Gastroesophageal sphincter (tissue), 3 donors: ENCODE results near the gene SSC5D.

Source experiments
- POLR2A ChIP-seq, 2 donors: fragments of 450-650 bp; IDR thresholded peaks; one replicate each; pipeline ENCODE4 v1.6.1; 2017; ENCODE audit warnings: antibody characterized with exemption in 2 of 2, mild to moderate bottlenecking in 2 of 2, moderate library complexity in 1 of 2
- POLR2AphosphoS5 ChIP-seq: sonication (generic); formaldehyde crosslinking; IDR thresholded peaks from one replicate; pipeline ENCODE4 v1.6.1; 2017; ENCODE audit warnings: antibody characterized with exemption
- TF ChIP-seq, protein P1 (sequence below), 4 experiments: fragments of 200-600 bp in 2 of 4; fragments of 450-650 bp in 2 of 4; sonication (generic) in 1 of 4; IDR thresholded peaks; one replicate each; pipeline ENCODE4 v1.5.1; 2017 to 2019; ENCODE audit warnings: antibody characterized with exemption in 4 of 4, mild to moderate bottlenecking in 2 of 4, moderate library complexity in 2 of 4

DNA sequence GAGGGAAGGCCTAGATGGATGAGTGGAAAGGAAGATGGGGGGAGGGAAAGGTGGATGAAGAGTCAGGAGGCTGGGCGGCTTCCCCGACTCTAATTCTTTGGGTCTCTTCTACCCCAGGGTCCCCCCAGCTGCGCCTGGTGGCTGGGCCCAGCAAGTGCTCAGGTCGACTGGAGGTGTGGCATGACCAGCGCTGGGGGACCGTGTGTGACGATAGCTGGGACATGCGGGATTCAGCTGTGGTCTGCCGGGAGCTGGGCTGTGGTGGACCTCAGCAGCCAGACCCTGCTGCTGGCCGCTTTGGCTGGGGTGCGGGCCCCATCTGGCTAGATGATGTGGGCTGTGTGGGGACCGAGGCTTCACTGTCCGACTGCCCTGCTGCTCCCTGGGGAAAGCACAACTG lies 9.5 kb downstream of the SSC5D start:
- TF ChIP-seq, protein P1, sequence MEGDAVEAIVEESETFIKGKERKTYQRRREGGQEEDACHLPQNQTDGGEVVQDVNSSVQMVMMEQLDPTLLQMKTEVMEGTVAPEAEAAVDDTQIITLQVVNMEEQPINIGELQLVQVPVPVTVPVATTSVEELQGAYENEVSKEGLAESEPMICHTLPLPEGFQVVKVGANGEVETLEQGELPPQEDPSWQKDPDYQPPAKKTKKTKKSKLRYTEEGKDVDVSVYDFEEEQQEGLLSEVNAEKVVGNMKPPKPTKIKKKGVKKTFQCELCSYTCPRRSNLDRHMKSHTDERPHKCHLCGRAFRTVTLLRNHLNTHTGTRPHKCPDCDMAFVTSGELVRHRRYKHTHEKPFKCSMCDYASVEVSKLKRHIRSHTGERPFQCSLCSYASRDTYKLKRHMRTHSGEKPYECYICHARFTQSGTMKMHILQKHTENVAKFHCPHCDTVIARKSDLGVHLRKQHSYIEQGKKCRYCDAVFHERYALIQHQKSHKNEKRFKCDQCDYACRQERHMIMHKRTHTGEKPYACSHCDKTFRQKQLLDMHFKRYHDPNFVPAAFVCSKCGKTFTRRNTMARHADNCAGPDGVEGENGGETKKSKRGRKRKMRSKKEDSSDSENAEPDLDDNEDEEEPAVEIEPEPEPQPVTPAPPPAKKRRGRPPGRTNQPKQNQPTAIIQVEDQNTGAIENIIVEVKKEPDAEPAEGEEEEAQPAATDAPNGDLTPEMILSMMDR (IDR thresholded peaks at IDR 0.05) = no peak
- TF ChIP-seq POLR2AphosphoS5 (no peak), POLR2A (IDR thresholded peaks at IDR 0.05) (no peak)
